Measurements from ENCODE around the gene KNG1.

- TF ChIP-seq POLR2AphosphoS5 (IDR thresholded peaks at IDR 0.05; ENCODE audit: insufficient read depth, low read depth, low read length) (no peak), CTCF (IDR thresholded peaks at IDR 0.05; ENCODE audit: extremely low read depth in 1 of 2, insufficient read depth in 1 of 2, low read depth in 1 of 2, low read length in 2 of 2) (no peak), EZH2 (IDR thresholded peaks at IDR 0.05; ENCODE audit: borderline replicate concordance, low read depth, low read length, severe bottlenecking) (no peak), POLR2A (IDR thresholded peaks at IDR 0.05; ENCODE audit: low read depth, low read length) (no peak), MYC (IDR thresholded peaks at IDR 0.05; ENCODE audit: low read depth, low read length) (no peak), JUN (IDR thresholded peaks at IDR 0.05; ENCODE audit: borderline replicate concordance, insufficient read depth, insufficient read length, low read depth) (no peak)
Measured at GRCh38 chr3:186743666-186744065, 26.5 kb downstream of the KNG1 start.

Data from endothelial cell of umbilical vein (primary cell).